ENCODE measurements around the gene TRIP11.

Gene TRIP11

DNA sequence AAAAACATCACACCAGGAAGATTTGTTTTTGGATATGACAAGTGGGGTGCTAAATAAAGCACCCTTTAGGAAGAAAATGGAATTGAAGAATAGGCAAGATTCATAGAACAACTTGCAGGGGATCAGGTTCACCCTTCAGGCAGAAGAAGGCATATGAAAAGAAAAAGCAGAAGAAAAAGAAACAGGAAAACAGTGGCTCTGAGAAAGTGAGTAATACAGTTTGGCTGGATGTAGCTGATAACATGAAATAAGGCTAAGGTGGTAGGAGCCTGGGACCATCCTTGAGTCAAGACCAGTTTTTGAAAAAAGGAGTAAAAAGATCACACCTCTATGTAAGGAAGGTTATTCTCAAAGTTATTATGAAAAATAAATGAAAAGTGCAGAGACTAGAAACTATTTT is 42.4 kb downstream of the TRIP11 start:
- ATAC-seq (ENCODE audit: low read depth), result peak; percentile 15; the same call in 1 of the 3 replicates
- H3K4me1 ChIP-seq (ENCODE audit: insufficient read depth, poor library complexity, severe bottlenecking), result peaks cover 11% of the 10 kb centered on the region
- TF ChIP-seq, protein P1, sequence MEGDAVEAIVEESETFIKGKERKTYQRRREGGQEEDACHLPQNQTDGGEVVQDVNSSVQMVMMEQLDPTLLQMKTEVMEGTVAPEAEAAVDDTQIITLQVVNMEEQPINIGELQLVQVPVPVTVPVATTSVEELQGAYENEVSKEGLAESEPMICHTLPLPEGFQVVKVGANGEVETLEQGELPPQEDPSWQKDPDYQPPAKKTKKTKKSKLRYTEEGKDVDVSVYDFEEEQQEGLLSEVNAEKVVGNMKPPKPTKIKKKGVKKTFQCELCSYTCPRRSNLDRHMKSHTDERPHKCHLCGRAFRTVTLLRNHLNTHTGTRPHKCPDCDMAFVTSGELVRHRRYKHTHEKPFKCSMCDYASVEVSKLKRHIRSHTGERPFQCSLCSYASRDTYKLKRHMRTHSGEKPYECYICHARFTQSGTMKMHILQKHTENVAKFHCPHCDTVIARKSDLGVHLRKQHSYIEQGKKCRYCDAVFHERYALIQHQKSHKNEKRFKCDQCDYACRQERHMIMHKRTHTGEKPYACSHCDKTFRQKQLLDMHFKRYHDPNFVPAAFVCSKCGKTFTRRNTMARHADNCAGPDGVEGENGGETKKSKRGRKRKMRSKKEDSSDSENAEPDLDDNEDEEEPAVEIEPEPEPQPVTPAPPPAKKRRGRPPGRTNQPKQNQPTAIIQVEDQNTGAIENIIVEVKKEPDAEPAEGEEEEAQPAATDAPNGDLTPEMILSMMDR (IDR thresholded peaks at IDR 0.05; ENCODE audit: poor library complexity, severe bottlenecking), result no peak
- H3K27ac ChIP-seq (ENCODE audit: poor library complexity, severe bottlenecking), result peak overlapping the region; percentile 61
- H3K4me3 ChIP-seq (ENCODE audit: severe bottlenecking), result no peak overlapping the region
- no peaks in the 10 kb centered on the region for H3K27me3 ChIP-seq (ENCODE audit: insufficient read depth, poor library complexity, severe bottlenecking)
- no peaks in the 10 kb centered on the region for H3K9me3 ChIP-seq (ENCODE audit: severe bottlenecking)
- peaks cover 84% of the 10 kb centered on the region for H3K36me3 ChIP-seq (ENCODE audit: low read depth)
- DNase-seq (ENCODE audit: low spot score), result no peak

DNA sequence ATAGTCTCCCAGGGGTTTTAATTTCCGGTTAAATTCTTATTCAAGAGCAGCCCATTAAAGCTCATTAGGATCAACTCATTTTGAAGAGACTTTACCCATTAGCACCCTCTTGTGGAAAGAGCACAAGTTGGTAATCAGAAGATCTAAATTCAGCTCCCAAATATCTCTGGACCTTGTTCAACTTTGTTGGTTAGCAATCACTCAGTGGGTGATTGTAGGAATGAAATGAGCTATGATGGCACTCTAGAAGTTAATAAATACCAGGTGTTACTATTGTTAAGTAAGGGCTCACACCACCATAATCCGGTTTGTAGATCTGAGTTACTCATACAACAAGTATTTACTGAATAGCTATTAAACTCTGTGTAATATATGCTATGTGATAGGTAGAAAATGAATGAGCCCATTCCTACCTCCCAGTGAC is 42.9 kb downstream of the TRIP11 start:
- Histone ChIP-seq H3K4me3 (ENCODE audit: severe bottlenecking) (no peak overlapping the region), H3K27me3 (ENCODE audit: insufficient read depth, poor library complexity, severe bottlenecking) (no peaks in the 10 kb centered on the region), H3K27ac (ENCODE audit: poor library complexity, severe bottlenecking) (peak overlapping the region; percentile 61), H3K4me1 (ENCODE audit: insufficient read depth, poor library complexity, severe bottlenecking) (peaks cover 10% of the 10 kb centered on the region), H3K36me3 (ENCODE audit: low read depth) (peaks cover 87% of the 10 kb centered on the region), H3K9me3 (ENCODE audit: severe bottlenecking) (no peaks in the 10 kb centered on the region)
- DNase-seq (ENCODE audit: low spot score) (no peak), ATAC-seq (ENCODE audit: low read depth) (peak; percentile 95)
- TF ChIP-seq, protein P1 (IDR thresholded peaks at IDR 0.05; ENCODE audit: poor library complexity, severe bottlenecking), result peak; percentile 93

- Histone ChIP-seq H3K4me3 (ENCODE audit: severe bottlenecking) (no peak overlapping the region), H3K9me3 (ENCODE audit: severe bottlenecking) (no peaks in the 10 kb centered on the region), H3K27me3 (ENCODE audit: insufficient read depth, poor library complexity, severe bottlenecking) (no peaks in the 10 kb centered on the region), H3K36me3 (ENCODE audit: low read depth) (peaks cover 75% of the 10 kb centered on the region), H3K27ac (ENCODE audit: poor library complexity, severe bottlenecking) (no peak overlapping the region), H3K4me1 (ENCODE audit: insufficient read depth, poor library complexity, severe bottlenecking) (peaks cover 7% of the 10 kb centered on the region)
- ATAC-seq (ENCODE audit: low read depth), result no peak
- no peak for DNase-seq (ENCODE audit: low spot score)
- TF ChIP-seq, protein P1 (IDR thresholded peaks at IDR 0.05; ENCODE audit: poor library complexity, severe bottlenecking), result no peak
Observed at GRCh38 chr14:91987192-91987591, 52.7 kb downstream of the TRIP11 start.

GRCh38 chr14:91985521-91986255 is 54.2 kb downstream of the TRIP11 start:
- Histone ChIP-seq H3K4me1 (ENCODE audit: insufficient read depth, poor library complexity, severe bottlenecking) (peaks cover 8% of the 10 kb centered on the region), H3K27me3 (ENCODE audit: insufficient read depth, poor library complexity, severe bottlenecking) (no peaks in the 10 kb centered on the region), H3K36me3 (ENCODE audit: low read depth) (peaks cover 65% of the 10 kb centered on the region), H3K27ac (ENCODE audit: poor library complexity, severe bottlenecking) (peak overlapping the region; percentile 70), H3K4me3 (ENCODE audit: severe bottlenecking) (no peak overlapping the region), H3K9me3 (ENCODE audit: severe bottlenecking) (no peaks in the 10 kb centered on the region)
- TF ChIP-seq, protein P1 (IDR thresholded peaks at IDR 0.05; ENCODE audit: poor library complexity, severe bottlenecking), result no peak
- ATAC-seq (ENCODE audit: low read depth) (no peak), DNase-seq (ENCODE audit: low spot score) (no peak)

DNA sequence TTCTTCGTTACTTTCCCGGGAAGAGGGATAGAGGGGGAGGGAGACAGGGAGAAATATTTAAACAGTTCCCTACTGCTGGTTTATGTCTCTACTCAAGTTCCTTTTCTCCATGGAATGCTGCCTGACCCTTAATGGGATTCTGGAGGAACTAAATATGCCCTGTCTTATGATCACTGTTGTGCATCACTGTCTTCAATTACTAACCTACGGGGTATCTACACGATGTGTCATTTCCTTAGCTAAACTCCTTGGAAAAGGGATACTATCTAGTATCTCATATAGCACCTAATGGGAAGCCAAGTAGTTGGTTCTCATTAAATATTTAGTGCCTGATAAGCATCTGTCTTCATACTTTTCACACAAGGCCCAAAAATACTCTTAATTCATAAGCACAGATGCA is 54.9 kb downstream of the TRIP11 start:
- DNase-seq (ENCODE audit: low spot score) (no peak), ATAC-seq (ENCODE audit: low read depth) (peak; percentile 47; the same call in 1 of the 3 replicates)
- Histone ChIP-seq H3K36me3 (ENCODE audit: low read depth) (peaks cover 58% of the 10 kb centered on the region), H3K4me3 (ENCODE audit: severe bottlenecking) (no peak overlapping the region), H3K4me1 (ENCODE audit: insufficient read depth, poor library complexity, severe bottlenecking) (peaks cover 13% of the 10 kb centered on the region), H3K27ac (ENCODE audit: poor library complexity, severe bottlenecking) (peak overlapping the region; percentile 70), H3K27me3 (ENCODE audit: insufficient read depth, poor library complexity, severe bottlenecking) (no peaks in the 10 kb centered on the region), H3K9me3 (ENCODE audit: severe bottlenecking) (no peaks in the 10 kb centered on the region)
- TF ChIP-seq, protein P1 (IDR thresholded peaks at IDR 0.05; ENCODE audit: poor library complexity, severe bottlenecking), result no peak

Measured in RWPE2 (cell line).